ENCODE results near the gene MOBP. TPM values are rescaled to one million over a fixed set of nuclear protein-coding genes. Genes with fewer than 3 reads are reported as not detected.

MOBP gene
- total and polyA plus RNA-seq, 9 of the 15 experiments (the other 6 are each of a cell fraction or from before 2014, with no cell fraction given), result 0.09 to 0.33 (median 0.11) TPM; not detected in 4

DNA sequence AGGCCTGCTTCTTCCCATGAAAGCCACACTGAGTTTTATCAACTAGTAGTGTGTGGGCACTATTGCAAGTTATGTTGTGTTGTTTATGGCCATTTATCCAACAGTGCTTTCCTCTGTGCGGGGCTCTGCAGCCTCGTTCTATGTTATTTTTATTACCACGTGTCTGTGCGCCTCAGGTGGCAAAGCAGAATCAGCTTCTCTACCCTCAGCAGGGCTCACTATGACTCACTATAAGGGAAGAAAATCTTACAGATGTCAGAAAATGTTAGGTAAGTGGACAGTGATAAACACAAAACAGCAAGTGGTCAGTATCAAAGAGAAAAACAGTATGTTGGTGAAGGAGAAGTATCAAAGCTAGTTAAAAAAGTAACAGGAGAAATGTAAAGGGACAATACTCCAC, 61.4 kb downstream of the MOBP start:
- in situ Hi-C loops (cut with MboI), result no loop called here
- no peaks in the 10 kb centered on the region for H4K20me1 ChIP-seq (replicated peaks; ENCODE audit: control insufficient read depth, insufficient read depth, low read length)
- no TSS peak for BruUV-seq (replicated peaks)

More for the DNA sequence above, 61.4 kb downstream of the MOBP start:
- Histone ChIP-seq H3K4me1 (replicated peaks in 1 of 2; ENCODE audit: control insufficient read depth in 2 of 2, insufficient read depth in 2 of 2, low read length in 2 of 2) (no peaks in the 10 kb centered on the region), H3K27me3 (ENCODE audit: control insufficient read depth in 2 of 2, insufficient read depth in 2 of 2, low read length in 2 of 2) (peaks cover 2 to 17% of the 10 kb centered on the region in 2 experiments; a peak in 1 of 5 replicates), H3K79me2 (ENCODE audit: control insufficient read depth, insufficient read depth, low read length) (no peaks in the 10 kb centered on the region), H3K9me1 (ENCODE audit: control insufficient read depth, insufficient read depth, low read length) (no peaks in the 10 kb centered on the region), H3K9me3 (replicated peaks; ENCODE audit: control insufficient read depth, insufficient read depth, low read depth, low read length) (no peaks in the 10 kb centered on the region; the same call in 1 of the 2 replicates), H3K27ac (ENCODE audit: extremely low read depth, low read depth, low read length) (no peak overlapping the region), H2AFZ (ENCODE audit: low read depth, low read length) (no peak overlapping the region), H3K4me3 (no peak overlapping the region), H3K9ac (ENCODE audit: insufficient read depth in 1 of 2, low read depth in 2 of 2, low read length in 2 of 2) (no peak overlapping the region), H3K36me3 (ENCODE audit: control insufficient read depth, insufficient read depth, low read length) (no peaks in the 10 kb centered on the region), H3K4me2 (ENCODE audit: insufficient read depth, low read length) (no peak overlapping the region)
- DNase-seq (ENCODE audit: extremely low read depth in 1 of 4, low spot score in 3 of 4) (no peak), ATAC-seq (no peak), FAIRE-seq (no peak)
- WGBS (ENCODE audit: insufficient coverage, low coverage, missing lambda C conversion rate), result 0% methylated on average over 4 of the region's 4 CpGs
- intact Hi-C loops (cut with micrococcal nuclease), result no loop called here
- ChIA-PET POLR2A (interaction anchor here (3.4 kb wide), 1 partner anchor 13 kb away, joined by 11 read pairs; no protein-coding TSS in a partner anchor), CTCF (ENCODE audit: low intra/inter-chr PET ratio) (interaction anchor here (0.6 kb wide), 1 partner anchor 43 kb away, joined by 6 read pairs; no protein-coding TSS in a partner anchor)
- TF ChIP-seq PTBP1 (IDR thresholded peaks at IDR 0.05; ENCODE audit: low read depth, low read length), result no peak
- no peak for TF ChIP-seq SMAD2 (IDR thresholded peaks at IDR 0.05; ENCODE audit: low read depth, low read length)
- no peak for TF ChIP-seq ZNF644 (tag; IDR thresholded peaks at IDR 0.05; ENCODE audit: low read depth)
- no peak for TF ChIP-seq ZNF23 (CRISPR knock-in tag; IDR thresholded peaks at IDR 0.05)
- no peak for TF ChIP-seq HLTF (IDR thresholded peaks at IDR 0.05)
- TF ChIP-seq, protein P1, sequence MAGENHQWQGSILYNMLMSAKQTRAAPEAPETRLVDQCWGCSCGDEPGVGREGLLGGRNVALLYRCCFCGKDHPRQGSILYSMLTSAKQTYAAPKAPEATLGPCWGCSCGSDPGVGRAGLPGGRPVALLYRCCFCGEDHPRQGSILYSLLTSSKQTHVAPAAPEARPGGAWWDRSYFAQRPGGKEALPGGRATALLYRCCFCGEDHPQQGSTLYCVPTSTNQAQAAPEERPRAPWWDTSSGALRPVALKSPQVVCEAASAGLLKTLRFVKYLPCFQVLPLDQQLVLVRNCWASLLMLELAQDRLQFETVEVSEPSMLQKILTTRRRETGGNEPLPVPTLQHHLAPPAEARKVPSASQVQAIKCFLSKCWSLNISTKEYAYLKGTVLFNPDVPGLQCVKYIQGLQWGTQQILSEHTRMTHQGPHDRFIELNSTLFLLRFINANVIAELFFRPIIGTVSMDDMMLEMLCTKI (IDR thresholded peaks at IDR 0.05; ENCODE audit: partially characterized antibody), result no peak
- TF ChIP-seq ZNF3 (CRISPR knock-in tag; IDR thresholded peaks at IDR 0.05), result no peak
- no peak for TF ChIP-seq TFAM (CRISPR knock-in tag; conservative IDR thresholded peaks at IDR 0.05)
- TF ChIP-seq ATF7 (IDR thresholded peaks at IDR 0.05), result no peak
- no peak for TF ChIP-seq ETV6 (IDR thresholded peaks at IDR 0.05; ENCODE audit: borderline replicate concordance in 1 of 2, low read depth in 2 of 2, low read length in 1 of 2)
- TF ChIP-seq ETV6 (CRISPR knock-in tag; IDR thresholded peaks at IDR 0.05; ENCODE audit: borderline replicate concordance), result no peak
- TF ChIP-seq MECOM (CRISPR knock-in tag; IDR thresholded peaks at IDR 0.05), result no peak
- no peak for TF ChIP-seq ZNF197 (CRISPR knock-in tag; IDR thresholded peaks at IDR 0.05; ENCODE audit: low read depth)
- no peak for TF ChIP-seq MEF2D (tag; conservative IDR thresholded peaks at IDR 0.05; ENCODE audit: low read depth)
- no peak for TF ChIP-seq MTA3 (IDR thresholded peaks at IDR 0.05; ENCODE audit: borderline replicate concordance)
- no peak for TF ChIP-seq SMARCC2 (IDR thresholded peaks at IDR 0.05; ENCODE audit: low read depth)

All from K562 (cell line).